DMS53 (cell line): ENCODE data around the gene TTC12.
A peak's percentile ranks its signal among the peaks of the same experiment; 100 is the strongest.
"Not testable (repeated sequence)": the region's sequence is repeated elsewhere in the genome, so short reads cannot be mapped to it uniquely, and the experiment has no call there.

Source experiments
- DNase-seq: peaks from one replicate; lab custom pipeline; 2025; lab: John Stamatoyannopoulos, UW

The TTC12 gene

DNA sequence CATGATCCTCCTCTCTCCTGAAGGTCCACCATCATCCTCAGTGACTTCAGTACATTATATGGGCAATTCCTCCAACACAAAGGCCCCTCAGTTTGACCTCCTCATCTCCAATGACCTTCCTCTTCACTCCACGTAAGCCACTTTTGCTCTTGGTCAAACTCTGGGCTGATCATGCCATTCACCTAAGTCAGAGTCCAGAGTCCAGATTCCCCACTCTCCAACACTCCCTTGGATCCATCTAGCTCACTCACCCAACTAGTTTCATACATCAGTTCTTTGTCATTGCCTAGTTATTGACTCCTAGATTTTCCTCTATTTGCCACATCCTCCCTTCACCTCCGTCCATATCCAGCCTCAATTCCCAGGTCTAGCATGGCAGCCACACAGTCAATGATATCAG is 30.5 kb upstream of the TTC12 start:
- DNase-seq: no peak

DNA sequence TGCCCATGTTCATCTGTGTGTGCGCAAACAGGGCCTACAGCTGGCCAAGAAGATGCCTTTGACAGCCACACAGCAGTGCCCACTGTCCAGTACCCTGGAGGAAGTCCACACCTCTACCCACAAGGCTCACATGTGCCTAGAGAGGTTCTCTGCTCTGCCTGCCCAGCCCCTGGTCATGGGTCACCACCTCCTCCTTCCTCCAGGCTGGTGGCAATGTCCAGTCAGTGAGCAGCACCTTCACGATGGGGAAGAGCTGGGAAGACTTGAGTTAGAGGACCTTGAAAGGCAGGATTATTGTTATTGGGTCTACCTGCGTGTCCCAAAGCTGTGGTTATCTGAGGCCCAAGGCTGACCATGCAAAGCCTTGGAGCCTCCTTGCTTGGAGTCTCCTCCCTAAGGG is 28.4 kb upstream of the TTC12 start:
- no peak for DNase-seq

DNA sequence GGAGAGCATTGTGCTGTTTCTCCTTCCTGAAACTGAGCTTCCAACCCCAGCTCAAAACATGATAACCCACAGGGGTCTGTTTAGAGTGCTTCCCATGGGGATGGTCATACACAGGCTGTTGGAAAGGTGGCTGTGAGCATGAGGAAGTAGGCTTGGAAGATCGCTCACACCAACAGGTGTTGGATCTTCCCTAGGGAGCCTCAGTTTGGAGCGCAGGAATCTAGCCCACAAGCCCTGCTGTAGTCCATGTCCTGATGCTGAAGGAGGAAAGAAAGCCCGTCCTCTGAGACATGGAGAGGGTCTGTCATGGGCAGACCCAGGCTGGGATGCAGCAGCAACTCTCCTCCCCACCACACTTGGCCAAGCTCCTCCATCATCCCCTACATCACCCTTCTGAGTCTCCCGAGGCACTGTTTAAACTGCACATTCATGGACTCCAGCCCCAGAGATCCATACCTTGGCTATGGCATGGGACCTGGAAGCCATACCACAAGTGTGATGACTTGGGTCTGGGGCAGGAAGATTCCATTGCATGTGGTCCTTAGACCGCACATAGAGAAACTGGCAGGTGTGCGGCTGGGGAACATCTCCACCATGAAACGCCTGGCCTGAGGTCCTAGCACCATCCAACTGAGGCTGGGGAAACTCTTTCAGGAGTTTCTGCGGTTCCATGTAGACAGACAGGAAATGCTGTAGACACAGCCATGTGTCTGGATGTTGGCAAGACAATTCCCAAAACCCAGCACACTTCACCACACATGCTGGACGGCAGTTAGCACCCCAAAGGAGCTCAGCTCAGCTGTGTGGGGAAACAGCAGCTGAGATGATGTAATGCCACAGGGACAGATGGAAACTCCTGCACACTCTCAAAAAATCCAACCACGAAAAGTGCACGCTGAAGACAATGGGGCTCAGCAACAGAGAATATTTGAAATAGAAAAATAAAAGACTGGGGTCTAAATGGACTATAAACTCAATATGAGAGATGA is 27.6 kb upstream of the TTC12 start:
- DNase-seq: peak; percentile 70

DNA sequence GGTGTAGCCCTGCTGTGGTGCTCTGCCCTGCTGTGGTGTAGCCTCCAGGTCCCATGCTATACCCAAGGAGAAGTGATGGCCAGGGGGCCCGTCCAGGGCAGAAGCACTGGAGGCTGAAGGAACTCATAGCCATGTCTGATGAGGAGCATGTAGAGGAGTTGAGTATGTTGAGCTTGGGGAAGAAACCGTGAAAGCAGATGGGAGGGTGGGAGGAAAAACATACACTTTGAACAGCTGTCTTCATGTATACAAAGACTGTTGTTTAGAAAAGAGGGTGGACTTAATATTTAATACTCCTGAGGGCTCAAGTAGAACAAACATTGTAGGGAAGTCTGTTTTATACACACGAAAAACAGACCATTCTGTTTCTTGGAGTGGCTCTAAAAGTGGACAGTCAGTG is 26.6 kb upstream of the TTC12 start:
- DNase-seq: peak; percentile 62

- DNase-seq: peak; percentile 34
Observed at GRCh38 chr11:113288286-113288863, 26.0 kb upstream of the TTC12 start.

DNA sequence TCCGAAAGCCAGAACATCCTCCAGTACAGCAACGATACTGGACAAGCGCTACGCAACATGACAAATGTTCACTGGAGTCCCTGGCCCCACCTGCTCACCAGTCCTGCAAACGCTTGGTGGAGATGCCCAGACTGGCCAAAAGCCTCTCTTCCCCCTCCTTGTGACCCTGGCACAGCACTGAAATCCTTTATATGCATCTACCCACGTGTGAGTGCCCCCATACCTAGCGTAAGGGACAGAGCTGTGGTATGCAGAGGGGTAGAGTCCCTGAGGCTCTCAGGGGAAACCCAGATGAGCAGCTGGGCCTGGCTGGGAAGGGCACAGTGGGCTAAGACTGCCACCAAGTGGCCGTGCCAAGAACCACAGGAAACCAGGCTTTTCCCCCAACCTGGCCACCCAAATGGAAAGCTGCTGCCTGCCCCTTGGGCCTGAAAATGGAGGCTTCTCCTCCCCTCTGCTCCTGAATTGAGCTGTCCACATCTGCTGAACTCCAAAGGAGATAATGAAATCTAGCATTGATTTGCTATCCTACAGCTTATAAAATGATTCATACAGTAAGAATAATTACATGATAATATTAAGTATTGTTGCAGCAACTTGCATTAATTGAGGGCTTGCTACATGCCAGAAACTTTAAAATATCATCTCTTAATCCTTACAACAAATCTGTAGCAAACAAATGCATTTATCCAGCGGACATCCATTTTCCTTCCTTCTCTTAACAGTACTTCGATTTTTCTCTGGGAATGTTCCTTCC is 24.8 kb upstream of the TTC12 start:
- DNase-seq: peak; percentile 80

DNA sequence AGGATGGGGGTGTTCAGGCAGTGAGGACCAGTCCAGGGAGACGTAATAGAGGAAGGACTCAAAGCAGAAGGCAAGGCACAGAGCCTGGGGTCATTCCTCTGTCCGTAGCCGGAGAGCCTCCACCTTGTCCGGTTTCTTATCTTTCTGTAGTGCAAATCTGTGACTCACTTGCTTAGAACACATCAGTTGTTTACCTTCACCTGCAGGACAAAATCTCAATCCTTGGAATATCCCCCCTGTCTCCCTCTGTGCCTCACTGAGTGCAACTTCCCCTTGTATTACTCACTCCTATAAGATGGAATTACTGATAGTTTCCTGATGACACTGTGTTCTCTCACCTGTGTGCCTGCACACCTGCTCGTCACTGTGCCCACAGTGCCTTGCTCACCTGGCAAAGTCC is 20.4 kb upstream of the TTC12 start:
- no peak for DNase-seq

GRCh38 chr11:113295993-113296392 is 18.4 kb upstream of the TTC12 start:
- DNase-seq: no peak

- no peak for DNase-seq
Observed at GRCh38 chr11:113296447-113297205, 17.8 kb upstream of the TTC12 start.

DNA sequence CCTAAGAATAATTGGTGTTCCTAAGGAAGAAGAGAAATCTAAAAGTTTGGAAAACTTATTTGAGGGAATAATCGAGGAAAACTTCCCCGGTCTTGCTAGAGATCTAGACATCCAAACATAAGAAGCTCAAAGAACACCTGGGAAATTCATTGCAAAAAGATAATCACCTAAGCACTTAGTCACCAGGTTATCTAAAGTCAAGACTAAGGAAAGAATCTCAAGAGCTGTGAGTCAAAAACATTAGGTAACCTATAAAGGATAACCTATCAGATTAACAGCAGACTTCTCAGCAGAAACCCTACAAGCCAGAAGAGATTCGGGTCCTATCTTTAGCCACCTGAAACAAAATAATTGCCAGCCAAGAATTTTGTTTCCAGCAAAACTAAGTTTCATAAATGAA is 15.9 kb upstream of the TTC12 start:
- not testable (repeated sequence) for DNase-seq

DNA sequence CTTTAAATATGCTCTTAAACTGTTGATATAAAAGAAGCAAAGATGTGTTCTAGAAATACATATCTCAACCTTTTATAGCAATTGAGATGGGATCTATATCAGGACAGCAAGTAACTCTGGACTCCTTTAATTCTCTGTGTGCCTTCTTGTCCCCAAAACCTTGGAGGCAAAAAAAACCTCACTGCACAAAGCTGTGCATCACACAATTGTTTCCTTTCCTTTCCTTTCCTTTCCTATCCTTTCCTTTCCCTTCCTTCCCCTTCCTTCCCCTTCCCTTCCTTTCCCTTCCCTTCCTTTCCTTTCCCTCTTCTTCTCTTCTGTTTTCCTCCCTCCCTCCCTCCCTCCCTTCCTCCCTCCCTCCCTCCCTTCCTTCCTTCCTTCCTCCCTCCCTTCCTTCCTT is 9.5 kb upstream of the TTC12 start:
- no peak for DNase-seq

DNA sequence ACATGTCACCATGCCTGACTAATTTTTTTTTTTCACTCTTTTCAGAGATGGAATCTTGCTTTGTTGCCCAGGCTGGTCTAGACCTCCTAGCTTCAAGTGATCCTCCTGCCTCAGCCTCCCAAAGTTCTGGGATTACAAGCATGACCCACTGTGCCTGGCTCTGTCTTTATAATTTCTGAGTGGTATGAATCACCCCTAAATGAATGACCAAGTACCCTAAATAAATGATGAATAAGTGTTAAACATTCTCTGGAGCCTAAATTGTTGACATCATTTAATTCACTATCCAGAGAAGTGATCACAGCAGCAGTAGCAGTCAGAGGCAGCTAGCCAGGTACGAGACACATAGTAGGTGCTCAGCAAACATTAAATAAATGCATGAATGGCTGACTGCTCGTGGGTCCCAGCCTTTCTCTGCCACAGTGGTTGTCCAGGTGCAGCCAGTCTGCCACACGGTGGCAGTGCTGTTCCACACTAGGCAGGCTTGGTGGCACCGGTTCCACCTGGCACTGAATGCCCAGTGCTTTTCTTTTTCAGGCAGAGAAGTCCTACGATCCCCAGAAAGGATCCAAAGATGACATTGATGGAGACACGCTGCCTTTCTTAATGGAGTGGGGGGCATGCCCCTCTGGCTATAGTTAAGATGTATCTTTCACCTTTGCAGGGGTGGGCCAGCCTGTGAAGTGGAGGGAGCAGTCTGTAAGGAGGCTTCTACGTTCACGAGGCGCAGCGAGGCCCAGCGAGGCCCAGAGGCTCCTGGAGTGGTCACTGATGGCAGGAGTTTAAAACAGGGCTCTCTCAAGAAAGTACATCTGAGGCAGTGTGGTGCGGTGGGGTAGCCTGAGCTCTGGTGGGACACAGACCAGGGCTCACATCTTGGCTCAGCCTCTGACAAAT is 8.7 kb upstream of the TTC12 start:
- peak; percentile 89 for DNase-seq

- no peak for DNase-seq
Observed at GRCh38 chr11:113308601-113309000, 5.8 kb upstream of the TTC12 start.

GRCh38 chr11:113311536-113311935 is 2.8 kb upstream of the TTC12 start:
- no peak for DNase-seq

- DNase-seq: peak; percentile 26
Observed at GRCh38 chr11:113313601-113314000, 782 bp upstream of the TTC12 start.

DNA sequence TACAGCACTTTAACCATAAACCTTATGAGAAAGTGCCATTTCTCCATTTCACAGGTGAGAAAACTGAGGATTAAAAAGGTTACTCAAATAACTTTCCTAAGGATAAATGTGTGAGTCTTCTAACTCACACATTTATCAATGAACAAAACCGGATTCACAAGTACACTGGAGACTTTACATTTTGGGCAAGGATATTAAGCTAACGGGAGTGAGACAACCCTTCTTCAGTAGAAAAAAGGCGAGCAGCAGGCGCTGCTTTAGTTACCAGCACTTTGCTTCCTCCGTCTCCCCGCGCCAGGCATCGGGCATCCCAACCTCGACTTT is 356 bp upstream of the TTC12 start:
- no peak for DNase-seq

DNA sequence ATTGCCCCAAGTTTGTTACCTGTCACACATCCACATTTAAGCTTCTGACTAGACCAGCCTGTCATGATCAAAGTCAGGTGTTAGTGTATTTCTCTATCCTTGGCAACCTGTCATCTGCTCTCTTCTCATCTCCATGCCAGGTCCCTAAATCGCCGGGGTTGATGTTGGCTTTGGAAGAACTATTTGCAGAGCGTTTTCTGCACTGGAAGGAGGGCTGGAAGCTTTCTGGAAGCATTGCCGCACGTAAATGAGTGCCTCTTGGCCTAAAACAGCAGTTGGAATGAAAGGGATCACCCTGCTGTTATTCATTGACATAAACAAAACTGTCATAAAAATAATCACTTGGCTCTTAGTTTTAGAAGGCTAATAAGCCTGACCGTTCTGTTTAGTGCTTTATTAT is 1.4 kb downstream of the TTC12 start:
- DNase-seq: no peak

GRCh38 chr11:113316256-113316655 is 1.9 kb downstream of the TTC12 start:
- DNase-seq: no peak

DNA sequence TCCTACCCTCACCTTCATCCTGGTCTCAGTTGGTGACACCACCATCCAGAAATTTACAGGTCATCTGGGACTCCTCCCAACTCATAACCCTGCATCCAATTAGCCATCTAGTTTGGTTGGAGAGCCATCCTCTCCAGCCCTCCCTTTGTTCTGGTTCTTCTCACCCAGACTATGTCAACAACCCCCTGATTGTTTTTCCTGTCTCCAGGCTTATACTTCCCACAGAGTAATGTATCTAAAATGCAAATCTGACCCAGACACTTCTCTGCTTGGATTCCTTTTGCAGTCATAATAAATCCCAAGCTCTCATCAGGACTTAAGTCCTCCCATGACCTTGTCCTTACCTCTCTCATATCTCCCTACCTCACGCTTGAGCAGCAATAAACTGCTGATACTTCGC is 3.0 kb downstream of the TTC12 start:
- no peak for DNase-seq

DNA sequence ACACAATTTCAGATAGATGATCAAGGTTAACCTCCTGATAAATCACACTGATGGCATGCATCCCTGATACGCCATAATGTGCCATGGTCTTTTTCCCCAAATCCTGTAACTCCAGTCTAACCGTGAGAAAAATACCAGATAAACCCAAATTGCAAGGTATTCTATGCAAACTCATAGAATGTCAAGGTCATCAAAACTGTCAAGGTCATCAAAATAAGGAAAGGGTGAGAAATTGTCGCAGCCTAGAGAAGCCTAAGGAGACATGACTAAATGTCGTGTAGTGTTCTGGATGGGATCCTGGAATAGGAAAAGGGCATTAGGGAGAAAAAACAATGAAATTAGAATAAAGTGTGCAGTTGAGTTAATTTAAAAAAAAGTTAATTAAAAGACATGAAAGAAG is 4.7 kb downstream of the TTC12 start:
- no peak for DNase-seq

DNA sequence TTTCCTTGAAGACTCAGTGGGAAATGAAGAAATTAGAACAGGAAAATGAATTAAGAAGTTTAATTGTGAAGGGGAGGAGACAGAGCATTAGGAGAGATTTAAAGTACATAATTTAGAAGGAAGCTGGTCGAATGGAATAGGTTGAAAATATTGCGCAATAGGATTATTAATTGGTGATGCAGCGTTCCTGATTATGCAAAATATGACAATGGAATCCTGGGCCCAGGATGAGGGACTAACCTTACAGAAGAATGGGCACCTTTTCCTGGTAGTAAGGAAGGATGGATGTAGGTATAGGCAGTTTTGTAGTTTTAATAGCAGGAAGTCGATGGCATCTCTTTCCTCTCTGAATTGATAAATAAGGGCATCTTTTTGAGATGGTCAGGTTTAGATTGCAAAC is 7.8 kb downstream of the TTC12 start:
- DNase-seq: no peak
